ENCODE data around the gene CNTROB. TPM values are rescaled to one million over a fixed set of nuclear protein-coding genes. Genes with fewer than 3 reads are reported as not detected.

CNTROB gene
- total RNA-seq, 4 donors from 2014 or later, result 22.7 to 62.1 (median 31.6) TPM

- in situ Hi-C loops (cut with MboI; ENCODE audit: low pct_ligation_motif_present in 1 of 4, low pct_unique_long_range_greater_than_20kb in 1 of 4, low sequenced_read_pairs in 3 of 4), result no loop called here
- peaks cover 0 to 5% (median 0%) of the 10 kb centered on the region in 4 donors for H3K36me3 ChIP-seq
- H3K9me3 ChIP-seq, result no peaks in the 10 kb centered on the region
- peak overlapping the region in 3 of 4 donors; percentile 78 to 85 (median 83) for H3K4me3 ChIP-seq
- WGBS, 2 donors (ENCODE audit: low coverage in 1 of 2), result 2 to 3% methylated on average over 7 to 8 of the region's 8 CpGs
- H3K27ac ChIP-seq, result peak overlapping the region; percentile 93 to 99 (median 96)
- H3K4me1 ChIP-seq, result peaks cover 39 to 66% (median 59%) of the 10 kb centered on the region in 4 donors
- DNase-seq, result no peak
- TF ChIP-seq POLR2AphosphoS5 (IDR thresholded peaks at IDR 0.05), result no peak
- TF ChIP-seq CTCF (IDR thresholded peaks at IDR 0.05), result peak in 3 of 5 experiments; percentile 7 to 29 (median 27)
- no peaks in the 10 kb centered on the region for H3K27me3 ChIP-seq
- intact Hi-C loops (cut with DNase I; ENCODE audit: low total_unique reads), result no loop called here
Observed at GRCh38 chr17:7887038-7887481, 44.9 kb upstream of the CNTROB start.

- Histone ChIP-seq H3K36me3 (peaks cover 0 to 5% (median 0%) of the 10 kb centered on the region in 4 donors), H3K4me1 (peaks cover 39 to 61% (median 54%) of the 10 kb centered on the region in 4 donors), H3K27me3 (no peaks in the 10 kb centered on the region), H3K4me3 (peak overlapping the region; percentile 9 to 85 (median 80)), H3K27ac (peak overlapping the region; percentile 93 to 99 (median 96)), H3K9me3 (no peaks in the 10 kb centered on the region)
- DNase-seq, result peak; percentile 94
- TF ChIP-seq CTCF (IDR thresholded peaks at IDR 0.05), result no peak
- TF ChIP-seq POLR2AphosphoS5 (IDR thresholded peaks at IDR 0.05), result peak; percentile 70 to 76 (median 73)
- peak; percentile 55 for TF ChIP-seq POLR2A (IDR thresholded peaks at IDR 0.05)
- WGBS, 2 donors (ENCODE audit: low coverage in 1 of 2), result 0 to 1% methylated on average over 2 to 33 of the region's 35 CpGs
- in situ Hi-C loops (cut with MboI; ENCODE audit: low pct_ligation_motif_present in 1 of 4, low pct_unique_long_range_greater_than_20kb in 1 of 4, low sequenced_read_pairs in 3 of 4) (no loop called here), intact Hi-C loops (cut with DNase I; ENCODE audit: low total_unique reads) (no loop called here)
Observed at GRCh38 chr17:7887482-7888183, 44.4 kb upstream of the CNTROB start.

- in situ Hi-C loops (cut with MboI; ENCODE audit: low pct_ligation_motif_present in 1 of 4, low pct_unique_long_range_greater_than_20kb in 1 of 4, low sequenced_read_pairs in 3 of 4) (no loop called here), intact Hi-C loops (cut with DNase I; ENCODE audit: low total_unique reads) (no loop called here)
- Histone ChIP-seq H3K4me1 (peaks cover 35 to 54% (median 50%) of the 10 kb centered on the region in 4 donors), H3K4me3 (peak within 1 kb of the TSS; percentile 9 to 85 (median 80)), H3K27me3 (no peaks in the 10 kb centered on the region), H3K27ac (peak within 1 kb of the TSS; percentile 93 to 99 (median 96)), H3K36me3 (peaks cover 0 to 5% (median 0%) of the 10 kb centered on the region in 4 donors), H3K9me3 (no peaks in the 10 kb centered on the region)
- TF ChIP-seq POLR2AphosphoS5 (IDR thresholded peaks at IDR 0.05), result no peak
- no peak for TF ChIP-seq POLR2A (IDR thresholded peaks at IDR 0.05)
- WGBS, 2 donors (ENCODE audit: low coverage in 1 of 2), result 14 to 29% methylated on average over 2 to 18 of the region's 18 CpGs
- DNase-seq, result peak; percentile 45
Observed at GRCh38 chr17:7888184-7888920, 43.7 kb upstream of the CNTROB start, which contains the start of gene CHD3. Gene CHD3, plus strand, starts transcription at chr17:7888789. Its CDS starts 212 bp downstream, at chr17:7889001.

GRCh38 chr17:7889166-7889955, 42.6 kb upstream of the CNTROB start:
- H3K4me3 ChIP-seq, result no peak overlapping the region
- H3K9me3 ChIP-seq, result no peaks in the 10 kb centered on the region
- no peaks in the 10 kb centered on the region for H3K27me3 ChIP-seq
- TF ChIP-seq POLR2AphosphoS5 (IDR thresholded peaks at IDR 0.05) (peak; percentile 87 to 90 (median 88)), POLR2A (IDR thresholded peaks at IDR 0.05) (no peak), EP300 (IDR thresholded peaks at IDR 0.05; ENCODE audit: low read depth) (no peak), CTCF (IDR thresholded peaks at IDR 0.05) (peak; percentile 46 to 83 (median 50))
- in situ Hi-C loops (cut with MboI; ENCODE audit: low pct_ligation_motif_present in 1 of 4, low pct_unique_long_range_greater_than_20kb in 1 of 4, low sequenced_read_pairs in 3 of 4) (no loop called here), intact Hi-C loops (cut with DNase I; ENCODE audit: low total_unique reads) (no loop called here)
- peak; percentile 96 for DNase-seq
- peaks cover 0 to 14% (median 4%) of the 10 kb centered on the region in 4 donors for H3K36me3 ChIP-seq
- H3K27ac ChIP-seq, result peak overlapping the region; percentile 93 to 99 (median 96)
- peaks cover 31 to 45% (median 41%) of the 10 kb centered on the region in 4 donors for H3K4me1 ChIP-seq
- 32 to 38% methylated on average over 6 to 10 of the region's 11 CpGs for WGBS, 2 donors (ENCODE audit: low coverage in 1 of 2)

All from transverse colon (tissue), 4 donors.